ENCODE results near the gene FOXP1.
"Not testable (repeated sequence)": the region's sequence is repeated elsewhere in the genome, so short reads cannot be mapped to it uniquely, and the experiment has no call there.

The FOXP1 gene

DNA sequence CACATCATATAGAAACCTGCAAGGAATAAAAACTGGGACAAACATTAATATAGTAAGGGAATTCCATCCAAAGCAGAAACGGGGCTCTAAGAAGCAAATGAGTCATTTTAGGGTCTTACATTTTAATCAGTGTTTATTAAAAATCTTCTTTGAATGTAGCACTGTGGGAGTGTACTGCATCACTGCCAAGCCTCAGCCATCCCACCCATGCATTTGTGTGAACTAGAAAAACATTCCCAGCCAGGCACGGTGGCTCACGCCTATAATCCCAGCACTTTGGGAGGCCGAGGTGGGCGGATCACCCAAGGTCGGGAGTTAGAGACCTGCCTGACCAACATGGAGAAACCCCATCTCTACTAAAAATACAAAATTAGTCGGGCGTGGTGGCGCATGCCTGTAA lies 57.1 kb downstream of the FOXP1 start:
- DNase-seq = not testable (repeated sequence)

DNA sequence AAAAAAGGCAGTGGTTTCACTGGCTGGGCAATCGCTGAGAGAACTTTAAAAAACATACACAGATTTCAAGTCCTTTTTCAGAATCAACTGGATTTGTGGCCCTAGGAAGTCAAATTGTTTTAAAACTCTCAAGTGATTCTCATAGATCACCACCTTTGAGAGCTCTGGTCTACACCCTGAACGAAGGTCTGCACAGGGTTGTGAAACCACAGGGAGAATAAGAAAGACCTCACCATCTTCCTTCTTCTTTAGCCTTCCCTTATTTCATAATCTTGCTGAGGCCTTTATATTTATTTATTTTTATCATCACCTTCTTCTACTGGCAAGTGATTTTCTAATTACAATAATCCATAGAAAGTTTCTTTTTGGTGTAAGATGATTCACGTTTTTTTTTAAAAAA lies 58.1 kb downstream of the FOXP1 start:
- no peak for DNase-seq

DNA sequence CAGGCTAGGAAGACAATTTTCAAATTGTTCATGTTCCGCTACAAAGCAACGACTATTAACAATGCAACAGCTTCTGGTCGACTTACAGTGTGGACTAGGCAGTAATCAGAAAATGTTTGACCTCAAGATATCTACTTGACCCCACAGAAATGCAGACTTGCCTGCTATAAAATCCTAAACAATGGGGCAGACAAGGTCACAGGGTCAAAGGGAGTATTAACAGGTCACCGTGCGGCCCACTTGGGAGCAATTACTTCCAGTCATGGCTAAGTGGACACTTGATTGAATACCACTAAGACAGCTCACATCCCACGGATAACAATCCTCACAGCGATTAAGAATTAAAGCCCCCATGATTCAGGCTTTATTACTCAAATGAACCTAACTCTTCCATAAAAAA lies 58.9 kb downstream of the FOXP1 start:
- no peak for DNase-seq

DNA sequence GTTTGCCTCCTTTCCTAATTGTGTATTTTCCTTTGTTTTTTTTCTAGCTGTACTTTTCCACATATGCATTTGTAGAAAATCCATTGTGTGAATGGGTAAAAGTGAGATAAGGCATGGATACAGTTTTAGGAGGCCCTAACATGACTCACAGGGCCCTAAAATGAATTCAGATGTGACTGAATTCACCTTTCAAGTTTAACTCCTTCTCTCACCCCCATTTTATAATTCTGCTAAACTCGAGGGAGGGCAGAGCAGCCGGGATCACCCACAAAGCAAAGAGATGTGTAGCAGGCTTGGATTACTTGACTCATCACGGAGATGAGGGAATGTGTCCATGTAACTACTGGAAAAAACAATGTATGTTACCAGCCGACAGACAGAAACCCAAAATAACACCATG lies 59.9 kb downstream of the FOXP1 start:
- no peak for DNase-seq

DNA sequence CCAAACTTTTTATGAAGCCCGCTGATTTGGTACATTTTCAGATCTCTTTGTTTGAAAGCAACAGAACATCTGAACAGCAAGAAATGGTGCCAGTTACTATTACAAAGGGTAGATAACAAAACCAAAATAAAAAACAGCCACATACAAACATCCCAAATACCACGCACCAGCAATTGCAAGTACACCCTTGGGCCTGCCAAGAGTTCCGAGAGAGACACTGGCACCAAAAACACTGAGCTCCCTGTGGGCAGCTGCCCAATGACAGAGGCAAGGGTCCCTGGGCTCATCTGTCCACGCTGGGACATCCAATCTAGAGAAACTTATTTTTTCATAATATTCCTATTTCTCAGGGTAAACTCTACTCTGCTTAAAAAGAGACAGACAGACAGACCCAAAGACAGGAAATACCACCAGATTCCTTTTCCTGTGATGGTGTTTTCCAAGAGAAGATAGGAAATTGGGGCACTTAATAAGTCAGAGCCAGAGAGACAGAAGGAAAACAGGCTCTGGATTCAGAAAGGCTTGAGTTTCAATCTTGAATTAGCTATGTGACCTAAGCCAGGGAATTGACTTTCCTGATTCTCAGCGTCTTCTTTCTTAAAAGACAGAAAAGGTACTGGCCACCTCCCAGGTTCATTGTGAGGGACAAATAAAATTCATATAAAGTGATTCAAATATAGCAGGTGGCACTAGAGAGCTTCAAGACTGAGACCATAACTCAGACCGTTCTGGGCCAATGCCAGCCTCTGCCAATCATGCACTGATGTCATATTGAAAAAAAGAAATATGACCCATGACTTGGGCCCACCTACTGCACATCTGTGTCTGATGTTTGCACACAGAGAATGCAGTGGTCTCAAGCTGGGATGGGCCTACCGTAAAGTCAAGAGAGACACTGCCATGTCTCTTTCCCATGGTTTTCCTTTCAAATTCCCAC lies 61.3 kb downstream of the FOXP1 start:
- DNase-seq = no peak

DNA sequence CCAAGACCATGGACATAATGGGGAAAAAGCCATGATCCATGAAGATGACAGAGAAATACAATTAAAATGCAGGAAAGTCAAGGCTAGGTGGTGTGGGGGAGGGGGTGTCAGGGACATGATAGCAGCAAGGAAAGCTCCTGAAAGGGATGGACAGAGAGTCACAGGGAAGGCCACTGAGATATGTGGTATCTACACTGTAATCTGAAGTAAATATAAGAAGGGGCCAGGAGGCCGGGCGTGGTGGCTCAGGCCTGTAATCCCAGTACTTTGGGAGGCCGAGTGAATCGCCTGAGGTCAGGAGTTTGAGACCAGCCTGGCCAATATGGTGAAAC lies 62.5 kb downstream of the FOXP1 start:
- DNase-seq = no peak

DNA sequence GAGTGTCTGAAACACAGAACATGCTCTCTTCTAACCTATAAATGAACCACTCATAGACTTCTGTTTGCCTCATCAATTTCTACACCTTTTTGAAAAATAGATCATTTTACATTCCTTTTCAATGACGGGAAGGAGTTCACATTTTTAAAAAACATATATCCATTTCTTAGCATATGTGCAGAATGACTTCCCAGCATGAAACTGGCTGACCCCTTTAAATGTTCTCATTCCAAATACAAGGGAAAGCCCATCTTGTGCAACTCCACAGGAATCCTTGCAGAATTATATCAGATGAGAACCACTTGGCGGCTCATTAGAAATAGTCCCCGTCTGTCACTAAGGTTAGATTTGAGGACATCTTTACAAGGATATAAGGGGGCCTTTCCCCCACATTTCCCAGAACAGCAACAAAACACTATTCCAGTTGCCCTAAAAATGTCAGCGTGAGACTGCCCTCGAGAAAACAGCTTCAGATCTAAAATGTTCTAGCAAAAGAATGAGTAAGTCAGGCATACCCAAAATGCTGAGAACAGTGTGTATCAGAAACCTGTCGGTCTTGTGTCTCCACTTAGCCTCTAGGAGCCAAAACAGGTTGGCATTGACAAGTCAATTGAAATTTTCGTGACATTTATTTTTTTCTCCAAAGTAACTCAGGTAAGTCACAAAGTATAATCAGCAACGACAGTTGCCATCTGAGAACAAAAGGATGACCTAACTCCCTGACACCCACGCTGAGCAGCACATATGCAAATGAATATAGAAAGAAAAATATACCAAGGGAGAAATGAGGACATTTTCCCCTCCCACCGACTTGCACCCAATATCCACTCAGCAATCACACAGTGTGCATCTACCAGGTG lies 63.1 kb downstream of the FOXP1 start:
- DNase-seq = no peak

DNA sequence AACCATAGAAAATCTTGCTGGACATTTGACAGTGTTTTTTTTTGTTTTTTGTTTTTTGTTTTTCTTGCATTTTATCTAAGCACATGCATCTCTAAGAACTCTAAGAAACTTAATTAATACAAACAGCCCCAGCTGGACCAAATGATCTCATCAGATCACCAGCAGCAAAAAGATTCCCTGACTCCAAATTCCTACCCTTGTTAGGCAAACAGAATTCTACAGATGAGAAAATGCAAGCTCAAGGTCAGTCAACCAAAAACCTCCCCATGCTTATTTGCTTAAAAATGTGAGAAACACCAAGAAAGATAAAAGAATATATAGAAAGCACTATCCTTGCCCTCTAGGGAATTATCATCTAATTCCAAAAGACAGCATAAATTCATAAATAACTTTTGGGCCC lies 65.4 kb downstream of the FOXP1 start:
- DNase-seq = no peak

DNA sequence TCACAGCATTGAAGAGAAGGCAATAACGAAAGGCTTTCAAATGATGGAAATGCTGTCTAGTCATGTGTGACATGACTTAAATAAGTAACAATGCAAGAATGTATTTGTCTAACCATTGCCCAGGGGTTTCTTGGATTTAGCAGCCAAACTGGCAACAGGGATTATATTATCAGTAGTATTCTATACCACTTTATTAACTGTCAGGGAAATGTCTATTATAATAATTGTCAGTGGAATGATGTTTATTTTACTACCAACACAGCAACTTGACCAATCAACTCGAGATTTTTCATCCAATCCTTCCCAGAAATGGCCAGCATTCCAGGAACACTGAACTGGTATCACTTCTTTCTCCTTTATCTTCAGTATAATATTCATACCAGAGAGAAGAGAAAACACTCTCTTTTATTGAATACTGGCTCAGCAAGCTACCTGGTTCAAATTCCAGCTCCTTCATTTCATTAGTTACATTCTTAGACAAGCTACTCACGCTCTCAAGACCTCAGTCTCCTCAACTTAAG lies 66.2 kb downstream of the FOXP1 start:
- DNase-seq = no peak

DNA sequence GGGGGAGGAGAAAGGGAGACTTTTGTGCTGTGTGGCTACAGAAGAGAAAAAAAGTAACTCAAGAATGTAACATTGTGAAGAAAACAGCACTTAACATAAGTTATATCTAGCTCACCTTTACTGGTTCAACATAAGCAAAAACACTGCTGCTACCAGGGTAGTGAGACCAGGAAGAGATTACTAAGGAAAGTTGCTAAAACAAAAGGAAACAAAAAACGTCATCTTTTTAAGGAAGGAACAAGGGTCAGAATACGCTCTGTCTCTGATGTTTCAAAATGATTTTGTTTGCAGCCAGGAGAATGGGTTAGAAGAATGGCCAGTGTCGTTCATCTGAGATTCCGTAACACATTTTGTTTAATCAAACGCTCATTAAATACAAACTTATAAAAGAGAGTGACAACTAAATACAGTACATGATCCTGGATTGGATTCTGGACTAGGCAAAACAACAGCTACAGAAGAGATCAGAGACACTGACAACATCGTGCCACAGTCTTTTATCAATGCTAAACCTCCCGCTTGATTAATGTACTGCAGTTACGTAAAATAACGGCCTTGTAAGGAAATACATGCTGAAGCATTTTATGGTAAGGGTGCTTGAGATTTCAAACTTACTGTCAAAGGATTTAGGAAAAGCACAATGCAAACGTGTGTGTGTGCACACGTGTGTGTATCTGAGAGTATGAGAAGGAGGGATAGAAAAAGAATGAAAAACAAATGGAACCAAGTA lies 67.7 kb downstream of the FOXP1 start:
- DNase-seq = no peak

DNA sequence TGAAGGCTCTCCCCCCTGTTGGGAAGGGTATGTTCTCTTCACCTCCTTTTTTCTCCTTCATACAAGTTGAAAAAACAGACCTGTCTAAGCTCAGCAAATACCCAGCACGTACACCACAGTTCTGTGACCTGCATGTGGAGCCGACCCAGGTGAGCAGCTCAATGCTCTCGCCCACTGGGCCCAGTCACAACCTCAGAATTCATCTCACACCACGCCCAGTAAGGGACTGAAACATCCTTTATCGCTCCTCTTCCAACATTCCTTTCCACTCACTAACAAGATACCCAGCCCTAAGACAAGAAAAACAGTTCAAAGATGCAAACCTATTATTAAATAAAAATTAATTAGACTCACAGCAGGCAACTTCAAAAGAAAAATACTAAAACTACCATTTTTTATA lies 68.9 kb downstream of the FOXP1 start:
- DNase-seq = no peak

DNA sequence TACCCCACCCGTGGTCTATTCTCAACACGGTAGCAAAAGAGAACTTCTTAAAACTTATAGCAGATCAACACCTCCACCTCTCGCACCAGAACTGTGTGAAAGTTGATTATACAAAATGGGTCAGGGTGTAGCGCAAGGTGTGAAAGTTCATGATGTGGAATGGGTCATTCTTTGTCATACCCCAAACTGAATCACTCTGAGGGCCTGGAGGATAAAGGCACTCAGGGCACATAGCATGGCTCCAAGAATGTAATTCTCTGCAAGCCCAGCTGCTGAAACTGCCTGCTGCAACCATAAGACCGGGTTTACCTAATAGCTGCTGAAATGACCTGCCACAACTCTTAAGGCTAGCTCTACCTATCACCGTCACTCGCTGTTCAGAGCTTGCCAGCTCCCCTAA lies 70.0 kb downstream of the FOXP1 start:
- no peak for DNase-seq

DNA sequence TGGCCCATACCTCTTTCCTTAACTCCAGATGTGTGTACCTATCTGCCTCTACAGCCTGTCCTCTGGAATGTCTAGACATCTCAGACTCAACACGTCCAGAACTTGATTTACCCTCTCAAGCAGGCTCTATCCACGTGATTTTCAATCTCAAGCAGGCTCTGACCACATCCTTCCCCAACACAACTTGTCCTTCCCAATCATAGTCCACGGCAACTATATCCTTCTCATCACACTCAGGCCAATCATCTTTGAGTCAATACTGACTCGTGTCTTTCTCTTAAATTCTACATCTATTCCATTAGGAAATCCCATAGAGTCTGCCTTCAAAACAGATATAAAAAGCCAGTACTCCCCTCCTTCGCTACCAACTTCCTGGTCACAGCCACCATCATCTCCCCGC lies 70.4 kb downstream of the FOXP1 start:
- DNase-seq = no peak

DNA sequence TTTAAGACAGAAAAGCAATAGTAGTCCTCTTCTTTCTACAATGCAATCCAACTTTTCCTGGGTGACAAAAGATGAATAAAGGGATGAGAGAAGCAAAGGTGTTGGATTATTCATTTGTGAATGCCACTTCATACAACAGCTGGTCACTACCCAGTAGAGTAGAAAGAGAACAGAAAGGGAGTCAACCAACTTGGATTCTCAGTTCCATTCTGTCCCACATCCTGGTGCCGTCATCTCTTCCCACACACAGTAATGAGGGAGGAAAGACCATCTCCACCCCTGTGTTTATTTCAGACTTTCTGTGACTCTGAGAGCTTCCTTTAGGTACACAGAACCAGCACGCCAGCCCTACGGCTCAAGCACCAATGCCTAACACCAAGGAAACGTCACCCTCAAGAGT lies 71.0 kb downstream of the FOXP1 start:
- DNase-seq = no peak

DNA sequence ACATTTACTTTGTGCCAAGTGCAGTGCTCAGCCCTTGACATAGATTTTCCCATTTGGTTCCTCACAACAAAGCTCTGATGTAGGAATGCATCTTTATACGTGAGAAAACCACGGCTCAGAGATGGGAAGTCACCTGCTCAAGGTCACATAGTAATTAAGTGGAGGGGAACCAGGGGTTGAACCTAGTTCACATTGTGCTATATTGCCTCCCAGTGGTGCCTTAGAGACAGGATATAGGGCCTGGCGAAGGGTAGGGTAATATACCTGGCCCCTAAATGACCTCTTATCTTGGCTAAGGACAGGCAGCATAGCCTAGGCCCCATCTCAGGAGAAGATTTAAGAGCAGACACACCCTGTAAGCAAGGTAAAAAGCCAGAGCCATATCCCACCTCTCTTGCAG lies 71.5 kb downstream of the FOXP1 start:
- DNase-seq = peak; percentile 7

DNA sequence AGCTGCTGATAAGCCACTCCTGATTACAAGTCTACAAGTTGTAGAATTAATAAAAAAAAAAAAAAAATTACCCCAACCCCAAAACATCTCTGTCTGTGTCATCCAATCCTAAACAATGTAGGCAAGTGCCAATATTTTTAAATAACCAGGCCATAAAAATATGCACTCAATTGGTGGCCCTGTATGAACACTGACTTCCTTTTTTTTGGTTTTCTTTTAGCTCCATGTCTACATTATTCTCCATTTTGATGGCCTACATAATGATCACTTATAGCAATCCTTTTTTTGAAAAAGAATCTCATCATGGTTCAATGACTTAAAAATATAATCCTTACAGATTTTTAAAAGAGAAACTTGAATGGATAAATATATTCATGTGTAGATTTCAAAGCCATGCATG lies 72.1 kb downstream of the FOXP1 start:
- no peak for DNase-seq

DNA sequence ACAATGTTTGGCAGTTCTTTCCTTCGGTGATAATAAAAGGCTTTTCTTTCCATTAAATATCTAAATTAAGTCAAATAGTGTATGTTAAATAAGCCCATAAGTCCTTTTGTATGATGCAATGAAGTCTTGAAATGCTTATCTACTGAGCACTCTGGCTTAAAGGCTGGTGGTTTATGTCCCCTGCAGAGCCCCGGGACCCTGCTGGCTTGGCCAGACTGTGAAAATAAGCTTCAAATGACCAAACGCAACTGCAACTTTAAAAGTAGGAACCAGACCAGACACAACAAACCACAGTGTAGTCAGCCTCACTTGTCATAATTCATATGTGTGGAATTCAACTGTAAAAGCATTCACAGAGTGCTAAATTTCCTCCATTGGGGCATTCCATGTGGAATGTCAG lies 72.5 kb downstream of the FOXP1 start:
- no peak for DNase-seq

DNA sequence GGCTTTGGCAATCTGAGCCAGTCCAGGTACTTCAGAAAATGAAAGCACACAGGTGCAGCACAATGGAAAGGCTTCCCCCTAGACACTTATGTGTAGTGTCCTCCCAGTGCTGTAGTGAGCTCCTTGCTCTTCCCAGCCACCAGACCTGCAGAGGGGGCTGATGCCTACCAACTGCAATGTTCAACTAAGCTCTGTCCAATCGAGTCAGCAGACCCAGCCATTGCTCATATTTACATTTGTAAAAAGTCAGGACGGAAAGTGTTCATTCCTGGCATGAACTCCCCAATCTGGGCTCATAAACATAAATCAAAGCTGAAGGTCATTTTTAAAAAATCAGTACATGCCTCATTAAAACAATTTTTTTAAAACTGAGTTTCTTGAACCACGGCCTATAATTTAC lies 73.0 kb downstream of the FOXP1 start:
- DNase-seq = no peak

DNA sequence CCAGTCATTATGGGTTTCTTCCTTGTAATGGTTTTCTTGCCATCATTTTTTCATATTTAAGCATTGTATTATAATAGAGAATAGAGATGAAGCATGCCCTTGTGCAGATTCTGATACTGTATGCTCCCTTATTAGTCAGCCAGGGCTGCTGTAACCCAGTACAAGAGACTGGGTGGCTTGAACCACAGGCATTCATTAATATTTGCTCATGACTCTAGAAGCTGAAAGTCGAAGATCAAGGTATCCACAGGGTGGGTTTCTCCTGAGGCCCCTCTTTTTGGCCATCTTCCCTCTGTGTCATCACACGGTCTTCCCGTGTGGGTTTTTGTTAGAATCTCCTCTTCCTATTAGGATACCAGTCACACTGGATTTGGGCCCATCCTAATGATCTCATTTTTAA lies 74.5 kb downstream of the FOXP1 start:
- DNase-seq = no peak

DNA sequence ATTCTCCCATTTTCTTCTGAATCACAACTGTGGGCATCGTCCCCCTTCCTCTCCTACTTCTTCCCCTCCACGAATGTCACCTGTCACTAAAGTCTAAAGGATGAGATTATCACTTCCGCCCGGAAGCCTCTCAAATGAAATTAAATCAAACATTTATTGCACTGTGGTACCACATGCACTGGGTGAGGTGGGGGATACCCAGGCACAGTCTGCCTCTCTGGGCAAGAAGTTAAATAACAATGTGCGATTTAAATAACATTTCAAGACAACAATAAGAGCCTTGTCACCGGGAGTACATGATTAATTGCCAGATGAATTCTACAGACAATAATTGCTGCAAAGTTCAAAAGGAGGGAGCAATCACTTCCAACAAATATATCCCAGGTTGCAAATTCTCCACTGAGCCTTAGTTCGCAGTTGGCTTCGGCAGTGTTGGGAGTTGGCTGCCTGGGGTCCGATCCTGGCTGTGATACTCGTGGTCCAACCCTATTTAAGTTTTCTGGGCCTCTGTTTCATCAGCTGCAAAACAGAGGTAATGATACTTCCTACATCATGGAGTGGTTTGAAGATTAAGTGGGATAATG lies 77.7 kb downstream of the FOXP1 start:
- no peak for DNase-seq

DNA sequence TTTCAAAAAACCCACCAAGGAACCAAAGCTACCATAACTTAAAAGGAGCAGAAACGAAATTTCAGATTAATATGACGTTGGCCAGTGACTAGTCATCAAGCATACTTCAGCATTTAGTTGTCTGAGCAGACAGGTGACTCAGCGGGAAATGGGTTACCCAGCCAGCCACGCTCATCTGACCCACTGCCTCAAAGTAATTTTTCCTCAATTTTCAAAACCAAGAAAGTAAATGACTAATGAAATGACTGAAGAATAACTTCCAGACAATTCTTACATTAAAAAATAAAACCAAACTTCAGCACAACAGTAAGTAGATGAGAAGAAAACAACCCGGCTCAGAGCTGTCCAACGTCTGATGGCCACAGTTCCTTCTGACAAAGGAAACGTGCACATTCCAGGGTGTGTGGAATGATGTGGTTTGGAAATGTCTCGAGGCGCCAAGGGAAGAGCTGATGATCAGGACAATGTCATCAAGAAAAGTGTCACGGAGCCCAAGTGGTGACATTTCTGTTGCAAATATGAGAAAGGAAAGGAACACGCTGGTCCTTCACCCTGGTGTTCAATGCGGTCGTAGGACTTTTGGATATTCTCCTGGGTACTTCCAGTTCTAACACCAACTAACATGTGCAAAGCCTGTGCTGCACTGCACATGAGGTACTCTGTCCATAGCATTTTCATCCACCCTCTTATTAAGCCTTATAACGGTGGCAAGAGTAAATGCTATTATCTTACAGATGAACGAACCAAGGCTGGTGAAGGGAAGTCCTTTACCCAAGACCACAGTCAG lies 79.1 kb downstream of the FOXP1 start:
- DNase-seq = no peak

Data from DMS53 (cell line).